GM10248 (cell line): ENCODE results near the gene BAG5.
"Not testable (repeated sequence)": the region's sequence is repeated elsewhere in the genome, so short reads cannot be mapped to it uniquely, and the experiment has no call there.

ENCODE experiments used
- CTCF ChIA-PET: fragments of 300-600 bp; sonication (Branson Sonifier 250); formaldehyde crosslinking; extraction: SDS; loops from one replicate; lab custom pipeline; 2021; ENCODE audit warnings: antibody characterized with exemption; lab: Yijun Ruan, JAX
- POLR2A ChIA-PET: fragments of 350-650 bp; sonication (Branson Sonifier 250); formaldehyde crosslinking; extraction: SDS; loops from one replicate; lab custom pipeline; 2020; ENCODE audit warnings: antibody characterized with exemption; lab: Yijun Ruan, JAX
- DNase-seq: peaks from one replicate; pipeline ENCODE4 v3.0.0; 2012; ENCODE audit errors: extremely low spot score
- CTCF ChIP-seq: IDR thresholded peaks from 2 replicates; pipeline ENCODE4 v1.5.1; 2012; ENCODE audit warnings: mild to moderate bottlenecking, low read depth; ENCODE audit errors: extremely low read depth, missing control alignments, control extremely low read depth

The BAG5 gene

GRCh38 chr14:103528587-103529382 lies 33.7 kb downstream of the BAG5 start, which contains the start of gene TRMT61A:
Gene TRMT61A, plus strand, starts transcription at chr14:103529196. Its CDS starts 783 bp downstream, at chr14:103529979.
- CTCF ChIA-PET, result interaction anchor here (0.8 to 7.2 kb wide), 5 partner anchors 7 to 33 kb away, joined by 3 to 69 read pairs (median 7); no protein-coding TSS in a partner anchor
- POLR2A ChIA-PET, result interaction anchor here (0.6 to 1.0 kb wide), 3 partner anchors 8 to 163 kb away, joined by 3 to 7 read pairs (median 6); no protein-coding TSS in a partner anchor
- peak; percentile 95 for DNase-seq
- TF ChIP-seq CTCF, result no peak

- ChIA-PET CTCF (interaction anchor here (0.8 to 7.2 kb wide), 4 partner anchors 11 to 33 kb away, joined by 3 to 69 read pairs (median 8); no protein-coding TSS in a partner anchor), POLR2A (no interaction called here)
- DNase-seq, result no peak
- no peak for TF ChIP-seq CTCF
These were observed 34.3 kb downstream of the BAG5 start for GRCh38 chr14:103528146-103528586.

GRCh38 chr14:103527408-103528145 lies 34.9 kb downstream of the BAG5 start:
- peak; percentile 84 for DNase-seq
- CTCF ChIA-PET, result interaction anchor here (0.8 to 7.2 kb wide), 4 partner anchors 10 to 34 kb away, joined by 3 to 69 read pairs (median 8); no protein-coding TSS in a partner anchor
- POLR2A ChIA-PET, result no interaction called here
- no peak for TF ChIP-seq CTCF

GRCh38 chr14:103526914-103527248 lies 35.6 kb downstream of the BAG5 start:
- POLR2A ChIA-PET, result no interaction called here
- no peak for DNase-seq
- CTCF ChIA-PET, result interaction anchor here (1.7 to 7.2 kb wide), 3 partner anchors 9 to 34 kb away, joined by 7 to 69 read pairs (median 10); no protein-coding TSS in a partner anchor
- TF ChIP-seq CTCF, result no peak

GRCh38 chr14:103526247-103526913 lies 36.1 kb downstream of the BAG5 start:
- CTCF ChIA-PET, result interaction anchor here (2.3 to 7.2 kb wide), 2 partner anchors 9 to 21 kb away, joined by 10 to 69 read pairs; no protein-coding TSS in a partner anchor
- no peak for DNase-seq
- POLR2A ChIA-PET, result no interaction called here
- TF ChIP-seq CTCF, result no peak

- DNase-seq, POLR2A ChIA-PET, CTCF ChIA-PET: not testable (repeated sequence)
These were observed 36.8 kb downstream of the BAG5 start for GRCh38 chr14:103525430-103526246.
